ENCODE results near the gene CACNA1E.

CACNA1E gene

GRCh38 chr1:181485287-181486097 lies 2.2 kb downstream of the CACNA1E start:
- DNase-seq: no peak

- DNase-seq: no peak
Measured at GRCh38 chr1:181486098-181486420, 2.7 kb downstream of the CACNA1E start.

- no peak for DNase-seq
Measured at GRCh38 chr1:181488866-181489265, 5.5 kb downstream of the CACNA1E start.

DNA sequence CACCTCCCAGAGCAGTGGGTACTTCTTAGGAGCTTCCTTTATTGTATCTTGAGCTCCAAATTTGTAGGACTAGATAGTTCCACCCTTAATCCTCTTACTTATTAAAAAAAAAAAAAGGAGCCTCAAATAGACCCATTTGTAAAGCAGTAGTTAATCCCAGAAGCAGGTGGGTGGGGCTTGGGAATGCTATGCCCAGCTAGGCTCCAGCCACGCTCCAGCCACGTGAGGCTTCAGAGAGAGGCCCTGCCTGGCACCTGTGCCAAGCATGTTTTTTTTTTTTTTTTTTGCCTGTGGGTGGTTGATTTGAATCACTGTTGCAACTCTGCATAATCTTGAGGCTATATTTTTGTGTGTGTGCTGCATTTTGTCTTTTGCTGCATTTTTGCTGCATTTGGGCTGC lies 7.0 kb downstream of the CACNA1E start:
- no peak for DNase-seq

DNA sequence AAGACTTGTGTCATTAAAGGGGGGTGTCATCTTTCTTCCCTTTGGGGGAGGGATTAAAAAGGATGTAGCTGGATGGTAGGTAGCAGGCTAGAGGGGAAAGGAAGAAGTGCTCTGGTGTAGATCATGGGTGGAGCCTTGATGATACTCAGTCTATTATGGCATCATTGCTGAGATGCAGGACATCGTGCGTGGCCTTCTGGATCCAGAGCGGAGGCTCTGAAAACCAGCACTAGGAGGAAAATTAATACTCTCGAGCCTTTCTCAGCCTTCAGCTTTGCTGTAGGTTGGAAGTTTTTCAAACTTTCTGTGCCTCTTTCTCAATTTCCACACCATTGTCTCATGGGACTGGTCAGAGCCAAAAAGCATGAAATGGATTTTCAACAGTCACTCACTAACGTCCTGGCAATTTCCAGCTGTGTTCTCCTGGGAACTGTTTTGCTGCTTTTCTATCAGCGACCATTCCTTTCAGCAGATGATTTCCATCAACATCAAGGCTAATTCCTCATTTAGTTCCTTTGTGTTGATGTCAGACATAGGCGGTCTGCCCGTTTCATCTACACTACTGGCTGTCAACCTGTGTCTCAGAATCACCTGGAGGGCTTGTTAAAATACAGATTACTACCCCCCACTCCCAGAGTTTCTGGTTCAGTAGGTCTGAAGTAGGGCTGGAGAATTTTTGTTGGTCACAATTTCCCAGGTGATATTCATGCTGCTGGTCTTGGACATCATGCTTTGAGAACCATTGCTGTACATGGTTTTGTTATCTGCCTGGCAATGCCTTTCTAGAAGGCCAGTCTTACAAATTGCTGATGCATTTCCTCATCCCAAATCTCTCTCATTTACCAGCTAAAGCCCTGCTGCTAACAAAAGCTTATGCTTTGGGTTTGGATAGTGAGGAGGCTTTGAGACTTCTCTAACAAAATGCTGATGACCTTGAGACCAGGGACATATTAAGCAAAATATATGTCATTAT lies 7.7 kb downstream of the CACNA1E start:
- DNase-seq: no peak

DNA sequence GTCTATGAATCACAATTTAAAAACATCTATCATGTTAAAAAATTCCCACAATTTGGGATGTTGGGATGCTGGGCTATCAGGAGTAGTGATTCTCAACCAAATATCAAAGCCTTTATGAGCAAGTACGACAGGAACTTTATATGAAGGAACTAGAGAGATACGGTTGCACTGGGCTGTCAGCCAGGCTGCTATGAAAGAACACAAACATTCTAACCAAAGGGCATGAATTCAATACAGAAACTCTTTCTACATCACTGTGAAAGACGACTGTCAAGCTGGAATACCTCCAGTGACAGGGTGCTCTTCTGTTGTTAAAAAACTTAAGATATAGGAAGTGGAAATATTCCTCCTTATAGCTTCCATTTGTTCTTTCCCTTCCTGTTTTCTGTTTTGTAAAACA lies 9.8 kb downstream of the CACNA1E start:
- no peak for DNase-seq

GRCh38 chr1:181493885-181494284 lies 10.6 kb downstream of the CACNA1E start:
- no peak for DNase-seq

GRCh38 chr1:181496759-181497158 lies 13.4 kb downstream of the CACNA1E start:
- DNase-seq: no peak

DNA sequence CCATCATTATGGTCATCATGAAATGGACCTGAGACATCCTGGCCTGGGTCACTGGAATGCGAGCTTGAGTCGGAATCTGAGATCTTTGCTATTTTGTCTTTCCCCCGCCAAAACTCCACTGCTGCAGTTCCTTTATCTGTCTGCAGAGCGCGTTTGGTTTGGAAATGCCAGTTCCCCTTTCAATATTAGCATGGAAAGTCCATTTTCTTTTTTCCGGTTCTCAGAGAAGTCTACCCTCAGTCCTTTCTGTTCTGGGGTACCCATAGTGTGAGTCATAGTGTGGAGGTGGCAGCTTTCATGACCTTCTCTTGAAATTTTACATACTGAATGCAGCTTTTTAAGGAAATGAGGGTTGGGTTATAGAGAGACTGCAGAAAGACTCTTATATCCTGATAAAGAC lies 14.6 kb downstream of the CACNA1E start:
- DNase-seq: no peak

DNA sequence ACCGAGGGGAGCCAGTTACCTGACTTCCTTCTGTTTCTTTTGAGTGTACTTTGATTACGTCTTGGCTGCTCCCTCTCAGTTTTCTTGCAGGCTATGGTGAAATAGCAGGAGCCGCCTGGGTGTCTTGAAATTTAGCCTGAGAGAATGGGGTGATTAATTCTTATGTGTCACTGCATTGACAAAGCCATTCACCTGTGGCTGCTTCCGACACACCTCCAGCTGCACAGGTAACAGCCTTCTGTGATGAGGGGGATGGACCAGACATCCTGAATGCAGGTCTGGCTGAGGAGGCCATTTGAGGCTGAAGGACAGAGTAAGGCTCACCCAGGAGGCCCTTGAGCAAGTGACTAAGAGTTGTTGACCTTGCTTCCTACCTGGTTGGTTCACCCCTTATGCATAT lies 16.5 kb downstream of the CACNA1E start:
- DNase-seq: no peak

- no peak for DNase-seq
Measured at GRCh38 chr1:181500636-181501035, 17.3 kb downstream of the CACNA1E start.

DNA sequence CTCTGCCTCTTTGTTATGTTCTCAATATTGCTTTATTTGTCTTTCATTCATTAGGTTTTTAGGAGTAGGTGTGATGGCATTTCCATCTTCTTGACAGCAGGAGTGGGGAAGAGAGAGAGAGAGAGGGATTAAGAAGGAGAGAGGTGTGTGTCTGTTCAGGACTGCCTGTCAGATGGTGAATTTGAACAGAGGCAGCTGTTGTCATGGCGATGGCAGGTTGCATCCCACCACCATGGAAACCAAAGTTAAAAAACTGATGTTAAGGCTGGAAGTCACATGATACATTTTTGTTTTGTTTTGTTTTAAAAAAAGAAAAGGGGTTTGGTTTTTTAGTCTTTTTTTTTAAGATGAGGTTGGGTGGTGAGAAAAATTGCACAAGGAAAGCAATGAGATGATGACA lies 18.3 kb downstream of the CACNA1E start:
- DNase-seq: no peak

- no peak for DNase-seq
Measured at GRCh38 chr1:181503171-181503810, 20.0 kb downstream of the CACNA1E start.

- no peak for DNase-seq
Measured at GRCh38 chr1:181504399-181504842, 21.1 kb downstream of the CACNA1E start.

GRCh38 chr1:181506563-181507353 lies 23.4 kb downstream of the CACNA1E start:
- DNase-seq: no peak

DNA sequence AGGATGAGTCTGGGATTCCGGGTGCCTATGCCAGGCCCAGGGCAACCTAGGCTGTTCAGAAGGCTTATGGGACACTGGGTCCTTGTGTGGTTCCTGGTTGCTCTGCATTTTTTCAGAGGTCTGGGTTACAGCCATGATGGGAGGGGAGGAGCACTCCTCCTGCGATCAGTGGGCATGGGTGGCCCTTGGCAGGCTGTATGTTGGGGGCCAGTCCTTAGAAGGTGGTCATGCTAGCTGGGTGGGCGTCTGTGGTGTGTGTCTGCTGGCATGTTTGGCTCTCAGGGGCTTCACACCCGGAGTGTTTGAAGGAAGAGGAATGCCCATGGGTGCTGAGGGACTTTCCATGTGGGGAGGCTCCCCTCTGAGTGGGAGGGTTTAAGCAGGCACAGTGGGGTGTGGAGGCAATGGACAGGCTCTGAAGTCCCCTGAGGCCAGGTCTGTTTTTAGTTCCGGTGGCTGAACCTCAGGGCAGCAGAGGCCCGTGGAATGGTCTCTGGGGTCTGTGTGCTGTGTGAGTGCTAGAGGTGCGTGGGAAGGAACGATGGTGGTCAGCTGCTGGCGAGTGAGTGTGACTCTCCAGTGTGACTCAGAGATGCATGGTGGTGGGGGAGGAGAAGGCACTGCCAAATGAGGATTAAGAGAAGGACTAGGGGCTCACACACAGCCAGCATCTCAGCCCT lies 25.3 kb downstream of the CACNA1E start:
- DNase-seq: no peak

GRCh38 chr1:181513786-181514297 lies 30.5 kb downstream of the CACNA1E start:
- DNase-seq: no peak

DNA sequence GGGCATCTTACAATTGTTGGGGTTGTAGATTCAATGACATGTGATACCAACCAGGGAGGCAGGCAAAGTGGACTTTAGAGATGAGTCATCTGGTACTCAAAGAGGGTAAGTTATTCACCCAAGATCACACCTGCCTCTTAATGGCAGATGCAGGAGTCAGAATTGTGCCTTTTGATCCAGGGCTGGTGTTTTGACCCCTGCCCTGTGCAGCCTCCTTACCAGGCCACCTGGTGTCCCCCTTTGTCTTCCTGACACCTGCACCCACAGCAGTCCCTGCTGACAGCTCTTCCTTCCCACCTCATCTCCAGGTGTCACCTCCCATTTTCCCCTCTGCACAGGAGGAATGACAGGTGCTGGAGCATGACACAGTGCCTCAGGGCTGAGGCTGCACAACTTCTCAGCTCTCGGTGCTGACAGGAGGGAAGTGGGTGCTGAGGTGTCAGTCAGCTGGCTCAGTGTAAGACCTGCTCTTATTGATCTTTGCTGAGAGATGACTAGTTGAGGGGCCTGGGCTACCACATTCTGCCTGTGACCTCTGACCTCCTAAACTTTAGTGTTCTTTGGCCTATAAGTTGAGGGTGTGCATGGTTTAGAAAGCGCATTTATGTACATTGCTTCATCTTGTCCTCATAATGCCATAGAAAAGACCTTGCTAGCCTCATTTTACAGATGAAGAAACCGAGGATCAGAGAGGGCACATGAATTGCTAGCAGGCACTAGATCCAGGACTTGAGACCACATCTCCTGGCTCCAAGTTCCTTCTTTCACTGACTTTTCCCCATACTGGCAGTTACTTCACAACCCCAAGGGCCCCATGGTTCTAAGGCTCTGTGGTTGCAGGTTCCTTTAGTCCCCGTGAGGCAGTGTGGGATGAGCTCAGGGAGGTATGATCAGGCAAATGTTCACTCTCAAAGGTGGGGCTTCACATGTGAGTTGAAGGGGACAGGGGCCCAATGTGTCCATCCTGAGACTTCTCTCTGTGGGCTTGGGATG lies 31.3 kb downstream of the CACNA1E start:
- no peak for DNase-seq

- no peak for DNase-seq
Measured at GRCh38 chr1:181516706-181517105, 33.4 kb downstream of the CACNA1E start.

DNA sequence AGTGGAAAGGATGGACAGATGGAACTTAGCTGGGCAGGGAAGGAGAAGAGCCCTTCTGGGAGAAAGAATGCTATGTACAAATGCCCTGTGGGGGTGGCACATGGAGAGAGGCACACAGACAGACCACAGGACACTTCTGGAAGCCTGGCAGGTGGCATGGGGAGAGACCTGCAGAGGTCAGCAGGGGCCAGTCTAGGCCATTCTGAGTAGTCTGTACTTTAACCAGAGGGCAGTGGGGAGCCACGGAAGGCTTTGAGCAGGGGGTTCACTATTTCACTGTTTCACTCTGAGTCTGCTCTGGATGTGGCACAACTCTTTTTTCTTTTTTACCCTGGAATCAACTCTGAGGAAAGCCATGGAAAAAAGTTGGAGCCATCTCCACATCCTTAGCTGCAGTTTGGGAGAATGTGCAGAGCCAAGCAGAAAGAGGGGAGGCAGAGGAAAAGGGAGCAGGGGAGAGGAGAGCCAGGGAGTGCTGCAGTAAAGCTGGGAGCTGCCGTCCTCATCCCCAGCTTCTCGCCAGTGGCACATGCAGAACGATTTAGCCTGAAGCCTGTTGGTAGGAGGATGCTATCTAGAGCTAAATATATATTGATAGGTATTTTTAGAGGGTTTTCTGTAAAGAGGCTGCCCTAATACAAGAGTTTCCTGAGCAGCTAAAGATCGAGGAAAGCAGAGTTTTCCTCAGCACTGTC lies 34.0 kb downstream of the CACNA1E start:
- no peak for DNase-seq
